HUES64 (cell line): ENCODE measurements around the gene COL25A1.

ENCODE experiments used
- H3K27ac ChIP-seq: 2 replicates; pipeline ENCODE4 v1.7.0; 2013; ENCODE audit warnings: low read depth, low read length, inconsistent platforms
- H3K27me3 ChIP-seq: 2 replicates; pipeline ENCODE4 v1.6.1; 2013; ENCODE audit warnings: mild to moderate bottlenecking, low read length; ENCODE audit not compliant: insufficient read depth
- H3K36me3 ChIP-seq: 2 replicates; pipeline ENCODE4 v1.6.1; 2013; ENCODE audit warnings: mild to moderate bottlenecking, low read length; ENCODE audit not compliant: insufficient read depth
- H3K4me1 ChIP-seq: 2 replicates; pipeline ENCODE4 v1.6.1; 2013; ENCODE audit warnings: mild to moderate bottlenecking, low read length, moderate library complexity; ENCODE audit not compliant: insufficient read depth
- H3K4me3 ChIP-seq: 2 replicates; pipeline ENCODE4 v1.5.1; 2013; ENCODE audit warnings: mild to moderate bottlenecking, low read length, moderate library complexity
- H3K9ac ChIP-seq: 2 replicates; pipeline ENCODE4 v1.6.1; 2013; ENCODE audit warnings: mild to moderate bottlenecking, low read depth, low read length
- H3K9me3 ChIP-seq: 2 replicates; pipeline ENCODE4 v1.6.1; 2013; ENCODE audit warnings: low read depth, low read length; ENCODE audit not compliant: insufficient read depth
- WGBS: fragments of 150-250, 120-280 bp; methylation state at CpG from one replicate; pipeline ENCODE4 v1.1.7; 2013; ENCODE audit warnings: missing lambda C conversion rate; 5-methylcytosine and 5-hydroxymethylcytosine counted together

The COL25A1 gene

DNA sequence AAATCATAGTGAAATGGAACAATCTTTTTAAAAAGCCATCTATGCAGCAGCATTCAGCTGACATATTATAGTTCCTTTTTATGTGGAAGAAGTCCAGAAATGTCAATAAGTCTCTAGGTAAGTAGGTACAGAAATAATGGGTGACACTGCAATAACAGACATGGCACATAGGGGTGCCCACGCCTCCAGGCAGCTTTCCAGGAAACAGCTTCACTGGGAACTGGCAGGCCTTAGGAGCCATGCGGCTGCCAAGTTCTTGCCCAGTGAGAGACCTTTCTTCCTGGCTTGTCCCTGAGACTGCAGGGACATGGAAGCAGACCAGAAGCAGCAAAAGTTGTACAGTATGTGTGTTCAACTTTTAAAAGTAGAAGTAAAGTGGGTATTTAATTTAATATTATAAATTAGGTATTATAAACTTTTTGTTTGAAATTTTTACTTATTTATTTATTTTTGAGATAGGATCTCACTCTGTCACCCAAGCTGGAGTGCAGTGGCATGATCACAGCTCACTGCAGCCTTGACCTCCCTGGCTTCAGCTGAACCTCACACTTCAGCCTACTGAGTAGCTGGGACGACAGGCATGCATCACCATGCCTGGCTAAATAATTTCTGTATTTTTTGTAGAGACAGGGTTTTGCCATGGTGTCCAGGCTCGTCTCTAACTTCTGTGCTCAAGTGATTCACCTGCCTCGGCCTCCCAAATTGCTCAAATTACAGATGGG, 527.5 kb downstream of the COL25A1 start:
- Histone ChIP-seq H3K4me3 (no peak overlapping the region), H3K27ac (no peak overlapping the region), H3K9me3 (no peaks in the 10 kb centered on the region), H3K9ac (no peak overlapping the region), H3K36me3 (no peaks in the 10 kb centered on the region), H3K4me1 (no peaks in the 10 kb centered on the region), H3K27me3 (no peaks in the 10 kb centered on the region)
- 89% methylated on average over 5 of the region's 5 CpGs for WGBS

DNA sequence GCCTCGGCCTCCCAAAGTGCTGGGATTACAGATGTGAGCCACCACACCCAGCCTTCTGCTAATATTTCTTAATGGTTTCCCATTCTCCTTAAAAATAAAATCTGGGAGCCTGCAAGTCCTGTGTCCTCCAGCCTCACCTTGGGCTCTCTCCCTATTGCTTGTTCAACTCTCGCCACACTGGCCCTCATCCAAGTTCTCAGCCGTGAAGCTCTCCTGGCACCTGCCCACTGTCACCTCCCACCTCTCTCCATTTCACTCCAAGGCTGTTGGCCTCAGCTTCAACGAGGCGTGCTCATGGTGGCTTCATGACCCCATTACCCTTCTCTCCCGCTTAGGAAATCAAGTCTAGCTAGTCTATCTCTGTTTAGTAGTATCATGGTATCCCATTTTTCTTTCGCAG, 530.1 kb downstream of the COL25A1 start:
- Histone ChIP-seq H3K27me3 (no peaks in the 10 kb centered on the region), H3K4me3 (no peak overlapping the region), H3K9ac (no peak overlapping the region), H3K27ac (no peak overlapping the region), H3K9me3 (no peaks in the 10 kb centered on the region), H3K4me1 (no peaks in the 10 kb centered on the region), H3K36me3 (no peaks in the 10 kb centered on the region)
- WGBS: 95% methylated on average over 7 of the region's 7 CpGs

DNA sequence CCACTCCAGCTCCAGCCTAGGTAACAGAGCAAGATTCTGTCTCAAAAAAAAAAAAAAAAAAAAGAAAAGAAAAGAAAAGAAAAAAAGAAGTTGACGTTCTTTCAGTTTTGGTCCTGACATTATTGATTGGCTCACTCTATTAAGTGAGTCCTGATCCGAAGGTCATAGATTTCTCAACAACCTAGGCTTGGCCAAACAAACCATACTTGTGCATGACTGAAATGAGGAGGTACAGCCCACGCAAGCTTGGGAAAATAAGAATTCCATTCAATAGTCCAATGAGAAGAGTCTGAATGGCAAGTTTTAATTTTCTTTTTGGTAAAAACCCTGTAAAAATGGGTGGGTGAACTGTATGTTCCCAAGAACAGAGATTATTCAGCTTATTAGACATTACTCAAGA, 536.4 kb downstream of the COL25A1 start:
- H3K4me3 ChIP-seq: no peak overlapping the region
- H3K36me3 ChIP-seq: no peaks in the 10 kb centered on the region
- H3K9ac ChIP-seq: no peak overlapping the region
- H3K4me1 ChIP-seq: peaks cover 6% of the 10 kb centered on the region; the same call in 1 of the 2 replicates
- H3K27ac ChIP-seq: no peak overlapping the region
- H3K9me3 ChIP-seq: no peaks in the 10 kb centered on the region
- WGBS: 89% methylated on average over 3 of the region's 3 CpGs
- H3K27me3 ChIP-seq: peaks cover 32% of the 10 kb centered on the region

DNA sequence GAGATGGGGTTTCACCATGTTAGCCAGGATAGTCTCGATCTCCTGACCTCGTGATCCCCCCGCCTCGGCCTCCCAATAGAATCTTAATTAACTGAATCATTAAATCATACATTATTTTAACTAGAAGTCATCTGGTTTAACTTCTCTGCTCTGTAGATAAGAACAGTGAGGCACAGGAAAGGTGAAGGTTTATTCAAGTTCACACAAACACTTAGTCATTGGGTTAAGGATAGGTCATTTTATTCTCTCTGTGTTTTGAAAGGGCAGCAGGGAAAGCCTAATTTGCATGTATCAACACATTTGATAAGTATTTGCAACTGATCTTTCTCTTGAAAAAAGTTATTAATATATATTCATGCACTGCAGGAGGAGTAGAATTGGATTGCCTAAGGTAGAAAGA, 538.5 kb downstream of the COL25A1 start:
- Histone ChIP-seq H3K36me3 (no peaks in the 10 kb centered on the region), H3K27me3 (peaks cover 44% of the 10 kb centered on the region), H3K27ac (no peak overlapping the region), H3K9ac (no peak overlapping the region), H3K4me3 (no peak overlapping the region), H3K9me3 (no peaks in the 10 kb centered on the region), H3K4me1 (peaks cover 6% of the 10 kb centered on the region; the same call in 1 of the 2 replicates)
- WGBS: no CpG with 5 or more reads among the region's 4 CpGs

DNA sequence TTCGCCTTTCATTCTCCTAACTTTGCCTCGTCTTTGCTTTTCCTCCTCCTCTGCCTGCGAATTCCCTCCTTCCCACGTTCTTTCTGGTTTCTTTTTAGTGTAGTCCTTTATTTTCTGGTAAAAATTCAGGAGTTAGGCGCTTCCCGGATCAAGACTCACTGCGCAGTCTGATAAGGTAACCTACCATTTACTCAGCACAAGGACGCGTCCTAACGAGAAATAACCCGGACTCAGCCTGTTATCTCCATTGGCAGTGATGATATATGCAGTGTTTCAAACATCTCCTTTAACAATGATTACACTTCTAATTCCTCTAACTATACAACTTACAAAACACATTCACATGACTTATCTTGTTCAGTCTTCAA, 539.2 kb downstream of the COL25A1 start:
- peaks cover 44% of the 10 kb centered on the region for H3K27me3 ChIP-seq
- no peaks in the 10 kb centered on the region for H3K36me3 ChIP-seq
- H3K27ac ChIP-seq: no peak overlapping the region
- 42% methylated on average over 11 of the region's 11 CpGs for WGBS
- peak overlapping the region; percentile 58 for H3K4me3 ChIP-seq
- no peak overlapping the region; the same call in 1 of the 2 replicates for H3K9ac ChIP-seq
- H3K4me1 ChIP-seq: peaks cover 6% of the 10 kb centered on the region; the same call in 1 of the 2 replicates
- no peaks in the 10 kb centered on the region for H3K9me3 ChIP-seq

DNA sequence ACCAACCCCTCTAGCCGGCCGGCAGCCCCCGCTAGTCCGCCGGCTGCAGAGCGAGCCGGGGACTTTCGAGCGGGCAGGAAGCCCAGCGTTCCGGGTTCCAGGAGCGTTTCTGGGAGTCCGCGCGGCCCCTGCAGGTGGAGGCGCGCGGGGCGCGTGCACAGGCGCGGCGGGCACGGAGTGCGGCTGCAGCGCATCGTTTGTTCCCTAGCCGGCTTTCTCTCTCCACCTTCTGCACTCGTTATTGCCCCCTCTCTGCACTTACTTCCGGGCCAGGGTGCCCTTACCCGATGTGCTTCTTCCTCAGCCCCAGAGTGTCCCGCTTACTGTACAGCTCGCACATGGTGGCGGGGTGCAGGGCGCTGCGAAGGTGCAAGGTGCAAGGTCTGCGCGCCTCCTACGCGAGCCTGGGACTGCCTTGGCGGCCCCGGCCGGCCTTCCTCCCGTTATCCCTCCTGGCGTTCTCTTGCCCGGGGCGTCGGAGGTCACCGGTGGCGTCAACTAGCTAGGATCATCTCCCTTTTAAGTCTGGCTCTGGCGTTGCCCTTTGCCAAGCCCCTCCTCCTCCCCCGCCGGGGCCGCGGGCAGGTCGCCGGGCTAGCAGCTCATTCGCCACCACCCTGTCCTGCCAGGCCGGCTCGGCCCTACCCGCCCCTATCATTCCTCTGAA, 539.8 kb downstream of the COL25A1 start, which contains the start of gene ETNPPL:
ETNPPL (minus strand) TSS at position 495 of the 667 bp plus-strand sequence; CDS start at position 340, 155 bp downstream.
- Histone ChIP-seq H3K9ac (peak within 1 kb of the TSS; percentile 23; the same call in 1 of the 2 replicates), H3K4me1 (peaks cover 6% of the 10 kb centered on the region; the same call in 1 of the 2 replicates), H3K36me3 (no peaks in the 10 kb centered on the region), H3K27me3 (peaks cover 44% of the 10 kb centered on the region), H3K4me3 (peak within 1 kb of the TSS; percentile 58), H3K9me3 (no peaks in the 10 kb centered on the region), H3K27ac (no peak within 1 kb of the TSS)
- WGBS: under 1% methylated on average over 61 of the region's 61 CpGs
